ENCODE results near the gene ACTR2.

DNA sequence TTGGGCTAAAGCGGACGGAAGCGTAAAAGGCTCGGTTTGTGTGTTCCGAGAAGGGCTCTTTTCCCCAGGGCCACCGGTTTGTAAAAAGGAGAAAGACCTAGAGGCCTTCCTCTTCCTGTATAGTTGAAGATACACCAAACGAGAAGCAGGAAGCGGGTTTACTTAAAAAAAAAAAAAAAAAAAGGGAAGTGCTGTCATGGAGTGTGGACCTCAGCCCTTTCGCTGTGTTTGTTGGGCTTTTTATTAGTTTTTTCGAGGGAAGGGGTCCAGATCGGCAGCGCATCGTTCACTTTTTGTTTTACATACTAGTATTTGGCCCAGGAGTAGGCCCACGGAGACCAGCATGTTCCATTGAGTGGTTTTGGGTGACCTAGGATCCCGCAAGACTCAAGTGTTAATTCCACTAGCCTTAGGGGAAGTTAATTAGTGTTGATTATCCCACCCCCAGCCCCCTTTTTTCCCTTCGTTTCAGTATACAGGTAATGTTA is 676 bp downstream of the ACTR2 start:
- TF ChIP-seq, protein P1, sequence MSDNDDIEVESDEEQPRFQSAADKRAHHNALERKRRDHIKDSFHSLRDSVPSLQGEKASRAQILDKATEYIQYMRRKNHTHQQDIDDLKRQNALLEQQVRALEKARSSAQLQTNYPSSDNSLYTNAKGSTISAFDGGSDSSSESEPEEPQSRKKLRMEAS (IDR thresholded peaks at IDR 0.05) = no peak
- no peak for TF ChIP-seq ZNF337 (CRISPR knock-in tag; IDR thresholded peaks at IDR 0.05; ENCODE audit: borderline replicate concordance, low read depth)
- no peak for TF ChIP-seq YY1 (IDR thresholded peaks at IDR 0.05; ENCODE audit: insufficient read depth, insufficient replicate concordance, low read depth, low read length)

Data from HepG2 (cell line).